ENCODE measurements around the gene GLT8D2.

DNA sequence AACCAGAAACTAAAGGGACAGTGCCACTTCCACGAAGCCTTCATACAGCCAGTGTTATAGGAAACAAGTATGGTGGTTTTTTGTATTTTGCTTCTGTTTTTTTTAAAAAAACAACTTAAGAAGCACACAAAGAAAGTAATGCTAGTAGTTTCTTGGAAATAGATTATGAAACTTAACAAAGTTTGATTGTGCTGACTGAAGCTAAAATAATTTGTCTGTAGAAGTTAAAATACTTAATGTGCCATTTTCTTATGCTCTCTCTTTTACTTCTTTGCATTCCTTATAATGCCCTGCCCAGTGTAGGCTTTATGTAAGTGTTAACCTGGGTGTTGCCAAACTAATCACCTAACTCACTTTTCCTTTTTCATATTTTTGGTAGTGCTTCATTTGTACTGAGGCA lies 30.8 kb upstream of the GLT8D2 start:
- no peak for TF ChIP-seq EZH2 (IDR thresholded peaks at IDR 0.05; ENCODE audit: borderline replicate concordance, insufficient read depth, low read depth, low read length, poor library complexity, severe bottlenecking)
- TF ChIP-seq, protein P1, sequence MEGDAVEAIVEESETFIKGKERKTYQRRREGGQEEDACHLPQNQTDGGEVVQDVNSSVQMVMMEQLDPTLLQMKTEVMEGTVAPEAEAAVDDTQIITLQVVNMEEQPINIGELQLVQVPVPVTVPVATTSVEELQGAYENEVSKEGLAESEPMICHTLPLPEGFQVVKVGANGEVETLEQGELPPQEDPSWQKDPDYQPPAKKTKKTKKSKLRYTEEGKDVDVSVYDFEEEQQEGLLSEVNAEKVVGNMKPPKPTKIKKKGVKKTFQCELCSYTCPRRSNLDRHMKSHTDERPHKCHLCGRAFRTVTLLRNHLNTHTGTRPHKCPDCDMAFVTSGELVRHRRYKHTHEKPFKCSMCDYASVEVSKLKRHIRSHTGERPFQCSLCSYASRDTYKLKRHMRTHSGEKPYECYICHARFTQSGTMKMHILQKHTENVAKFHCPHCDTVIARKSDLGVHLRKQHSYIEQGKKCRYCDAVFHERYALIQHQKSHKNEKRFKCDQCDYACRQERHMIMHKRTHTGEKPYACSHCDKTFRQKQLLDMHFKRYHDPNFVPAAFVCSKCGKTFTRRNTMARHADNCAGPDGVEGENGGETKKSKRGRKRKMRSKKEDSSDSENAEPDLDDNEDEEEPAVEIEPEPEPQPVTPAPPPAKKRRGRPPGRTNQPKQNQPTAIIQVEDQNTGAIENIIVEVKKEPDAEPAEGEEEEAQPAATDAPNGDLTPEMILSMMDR (IDR thresholded peaks at IDR 0.05), result no peak

Data from B cell (primary cell).